ENCODE measurements around the gene SLC25A47. TPM values are rescaled to one million over a fixed set of nuclear protein-coding genes. Genes with fewer than 3 reads are reported as not detected.

SLC25A47 gene
- total and polyA plus RNA-seq, 9 of the 15 experiments (the other 6 are each of a cell fraction or from before 2014, with no cell fraction given): 0.09 to 0.23 (median 0.22) TPM; not detected in 6

- TF ChIP-seq ZBTB40 (IDR thresholded peaks at IDR 0.05) (no peak), ZBTB40 (CRISPR knock-in tag; IDR thresholded peaks at IDR 0.05) (no peak; the same call in 1 of the 2 replicates), PREB (CRISPR knock-in tag; IDR thresholded peaks at IDR 0.05) (no peak), HMBOX1 (IDR thresholded peaks at IDR 0.05) (no peak), SAFB2 (IDR thresholded peaks at IDR 0.05; ENCODE audit: borderline replicate concordance, low read depth, low read length, severe bottlenecking) (no peak), ZBTB8A (IDR thresholded peaks at IDR 0.05; ENCODE audit: partially characterized antibody) (no peak), L3MBTL2 (IDR thresholded peaks at IDR 0.05) (peak; percentile 97), ZNF507 (tag; conservative IDR thresholded peaks at IDR 0.05) (no peak), MCM2 (IDR thresholded peaks at IDR 0.05; ENCODE audit: low read depth) (no peak), NONO (IDR thresholded peaks at IDR 0.05; ENCODE audit: low read depth in 2 of 2, low read length in 1 of 2) (peak; percentile 35 to 59; a peak in 3 of 4 replicates), MED1 (CRISPR knock-in tag; IDR thresholded peaks at IDR 0.05; ENCODE audit: borderline replicate concordance) (no peak), RFX1 (IDR thresholded peaks at IDR 0.05) (no peak), ELK1 (CRISPR knock-in tag; IDR thresholded peaks at IDR 0.05) (no peak), GATAD2A (IDR thresholded peaks at IDR 0.05) (no peak), FUS (optimal IDR thresholded peaks at IDR 0.05; ENCODE audit: low read depth, low read length) (no peak)
These were observed 37.9 kb upstream of the SLC25A47 start (continued) for GRCh38 chr14:100285021-100285912.

All from K562 (cell line).